B cell (primary cell): Measurements from ENCODE around the gene NME1. TPM values are rescaled to one million over a fixed set of nuclear protein-coding genes. Genes with fewer than 3 reads are reported as not detected.

Experiments used
- ATAC-seq: fragments of 200-7000 bp; cut with Tn5 transposase; one replicate; pipeline ENCODE4 v1.10.0; 2021; ENCODE audit warnings: low read depth, mild to moderate bottlenecking, moderate number of reproducible peaks, moderate library complexity
- CTCF ChIA-PET: fragments of 350-600 bp; sonication (Branson Sonifier 250); formaldehyde crosslinking; loops from one replicate; lab custom pipeline; 2021; ENCODE audit warnings: antibody characterized with exemption, inconsistent platforms; lab: Charles Lee
- POLR2A ChIA-PET: fragments of 350-600 bp; sonication (Branson Sonifier 250); formaldehyde crosslinking; loops from one replicate; lab custom pipeline; 2021; ENCODE audit warnings: antibody characterized with exemption; lab: Charles Lee
- DNase-seq: peaks from one replicate; pipeline ENCODE4 v3.0.0; 2013
- H2AFZ ChIP-seq: 2 replicates; pipeline ENCODE4 v1.6.1; 2012; ENCODE audit warnings: mild to moderate bottlenecking, low read depth, low read length; ENCODE audit not compliant: insufficient read depth, poor library complexity, severe bottlenecking
- H3K27ac ChIP-seq, 2 donors: 1 replicate in 1 of 2; 2 replicates in 1 of 2; pipeline ENCODE4 v1.5.1; 2012 to 2013; ENCODE audit warnings: low read length in 2 of 2, mild to moderate bottlenecking in 2 of 2, moderate library complexity in 1 of 2
- H3K27me3 ChIP-seq, 4 experiments: fragments of 200-600 bp in 1 of 4; sonication (generic) in 1 of 4; replicated peaks in 1 of 4; 1 replicate in 2 of 4; 2 replicates in 2 of 4; pipeline versions ENCODE4 v1.6.1 to v1.7.0; 2013 to 2016; ENCODE audit warnings: low read length in 3 of 4, mild to moderate bottlenecking in 2 of 4, mixed read lengths in 1 of 4, moderate library complexity in 1 of 4; ENCODE audit not compliant: insufficient read depth in 4 of 4, control insufficient read depth in 3 of 4; ENCODE audit errors: control extremely low read depth in 1 of 4
- H3K36me3 ChIP-seq, 2 experiments: replicated peaks in 1 of 2; 1 replicate in 1 of 2; 2 replicates in 1 of 2; pipeline versions ENCODE4 v1.6.1 to v1.7.1; 2013; ENCODE audit warnings: low read length in 1 of 2; ENCODE audit not compliant: insufficient read depth in 2 of 2, control insufficient read depth in 1 of 2; ENCODE audit errors: control extremely low read depth in 1 of 2, extremely low read depth in 1 of 2
- H3K4me1 ChIP-seq, 2 donors: fragments of 200-600 bp in 1 of 2; sonication (generic) in 1 of 2; 1 replicate in 1 of 2; 2 replicates in 1 of 2; pipeline versions ENCODE4 v1.5.1 to v1.6.1; 2013 to 2017; ENCODE audit warnings: low read length in 2 of 2; ENCODE audit not compliant: control insufficient read depth in 2 of 2, insufficient read depth in 2 of 2
- H3K4me2 ChIP-seq: replicated peaks from 2 replicates; pipeline ENCODE3; 2012; ENCODE audit warnings: mild to moderate bottlenecking, low read depth, low read length; ENCODE audit not compliant: poor library complexity, severe bottlenecking
- H3K4me3 ChIP-seq, 5 experiments: fragments of 200-600 bp in 1 of 5; sonication (generic) in 1 of 5; 1 replicate in 3 of 5; 2 replicates in 2 of 5; pipeline versions ENCODE4 v1.5.1 to v1.7.0; 2011 to 2016; ENCODE audit warnings: low read length in 4 of 5, mild to moderate bottlenecking in 4 of 5, low read depth in 2 of 5, control low read depth in 1 of 5, moderate library complexity in 1 of 5; ENCODE audit not compliant: insufficient read depth in 1 of 5; ENCODE audit errors: control extremely low read depth in 1 of 5, extremely low read depth in 1 of 5
- H3K79me2 ChIP-seq: fragments of 200-600 bp; sonication (generic); one replicate; pipeline ENCODE4 v1.6.0; 2016; ENCODE audit warnings: low read length; ENCODE audit not compliant: control insufficient read depth, insufficient read depth
- H3K9ac ChIP-seq: fragments of 200-600 bp; sonication (generic); 2 replicates; pipeline ENCODE4 v1.6.1; 2017; ENCODE audit warnings: mild to moderate bottlenecking, low read length, moderate library complexity
- H3K9me3 ChIP-seq, 3 donors: one replicate each; pipeline versions ENCODE4 v1.6.1 to v1.7.1; 2013; ENCODE audit warnings: low read length in 2 of 3; ENCODE audit not compliant: control insufficient read depth in 2 of 3, insufficient read depth in 1 of 3; ENCODE audit errors: control extremely low read depth in 1 of 3
- H4K20me1 ChIP-seq: 2 replicates; pipeline ENCODE4 v1.6.0; 2012; ENCODE audit warnings: mild to moderate bottlenecking, low read length; ENCODE audit not compliant: insufficient read depth, control insufficient read depth, poor library complexity, severe bottlenecking
- H3K27ac Mint-ChIP-seq: one replicate; pipeline ENCODE4 v1.8.0; 2021; ENCODE audit warnings: mixed read lengths
- H3K27me3 Mint-ChIP-seq: one replicate; pipeline ENCODE4 v1.8.0; 2021; ENCODE audit warnings: mixed read lengths
- H3K4me1 Mint-ChIP-seq: one replicate; pipeline ENCODE4 v1.8.0; 2021; ENCODE audit warnings: mixed read lengths
- H3K4me3 Mint-ChIP-seq: one replicate; pipeline ENCODE4 v1.8.0; 2021; ENCODE audit warnings: mixed read lengths
- H3K9me3 Mint-ChIP-seq: one replicate; pipeline ENCODE4 v1.8.0; 2022; ENCODE audit warnings: mixed read lengths; ENCODE audit not compliant: insufficient read depth
- EZH2 ChIP-seq: IDR thresholded peaks from 2 replicates; pipeline ENCODE4 v1.6.1; 2012; ENCODE audit warnings: borderline replicate concordance, low read depth, mild to moderate bottlenecking, moderate library complexity, low read length; ENCODE audit not compliant: insufficient read depth, poor library complexity, severe bottlenecking
- WGBS: methylation state at CpG from one replicate; pipeline ENCODE4 v1.1.5; 2013; ENCODE audit warnings: missing lambda C conversion rate; ENCODE audit not compliant: insufficient coverage; 5-methylcytosine and 5-hydroxymethylcytosine counted together
- intact Hi-C: fragments of 100-400 bp; cut with micrococcal nuclease; formaldehyde crosslinking; loops from one replicate; pipeline ENCODE4 v1.10.0; 2022
- polyA plus RNA-seq: library from polyadenylated mRNA; depleted of rRNA; stranded (reverse); fragments of >200 nt; gene quantifications from 2 replicates; pipeline ENCODE4 v1.2.3, GENCODE V29; 2012
- total RNA-seq, 2 donors: library from RNA; stranded (reverse); fragments of 120-200 nt in 1 of 2; gene quantifications; 1 replicate in 1 of 2; 2 replicates in 1 of 2; pipeline versions ENCODE4 v1.2.3 to v1.2.4, GENCODE V29; 2013 to 2022
- TF ChIP-seq, protein P1 (sequence below): fragments of 200-600 bp; IDR thresholded peaks from one replicate; pipeline ENCODE4 v1.8.0; 2022; ENCODE audit warnings: antibody characterized with exemption, mild to moderate bottlenecking

Gene NME1
- total and polyA plus RNA-seq, 2 donors (not counting 1 experiment from before 2014, with no cell fraction given), result 19.0 to 27.5 TPM

- Histone ChIP-seq H3K79me2 (peaks cover 41% of the 10 kb centered on the region), H3K4me2 (no peak overlapping the region)
- intact Hi-C loops, result no loop called here
These were observed 2.1 kb downstream of the NME1 start for GRCh38 chr17:51155416-51155815.

DNA sequence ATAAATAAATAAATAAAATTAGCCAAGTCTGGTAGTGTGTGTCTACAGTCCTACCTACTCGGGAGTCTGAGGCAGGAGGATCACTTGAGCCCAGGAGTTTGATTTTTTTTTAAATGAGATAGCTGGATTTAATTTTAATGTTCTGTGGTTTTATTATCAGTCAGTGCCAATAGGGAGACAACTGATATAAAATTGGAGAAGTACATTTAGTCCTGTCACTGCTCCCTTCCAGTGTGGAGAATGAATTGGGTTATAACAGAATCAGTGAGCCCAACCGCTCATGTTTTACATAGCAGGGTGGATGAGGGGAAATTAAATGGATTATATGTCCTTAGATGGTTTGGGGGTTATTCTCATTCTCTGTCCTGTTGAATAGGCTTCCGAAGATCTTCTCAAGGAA lies 6.2 kb downstream of the NME1 start:
- DNase-seq (no peak), ATAC-seq (no peak)
- no peaks in the 10 kb centered on the region for H3K9me3 ChIP-seq
- peaks cover 7% of the 10 kb centered on the region for H3K4me1 Mint-ChIP-seq
- no peak overlapping the region for H3K27ac ChIP-seq
- no peak overlapping the region for H3K27ac Mint-ChIP-seq
- WGBS, result 97% methylated on average over 3 of the region's 3 CpGs
- TF ChIP-seq, protein P1, sequence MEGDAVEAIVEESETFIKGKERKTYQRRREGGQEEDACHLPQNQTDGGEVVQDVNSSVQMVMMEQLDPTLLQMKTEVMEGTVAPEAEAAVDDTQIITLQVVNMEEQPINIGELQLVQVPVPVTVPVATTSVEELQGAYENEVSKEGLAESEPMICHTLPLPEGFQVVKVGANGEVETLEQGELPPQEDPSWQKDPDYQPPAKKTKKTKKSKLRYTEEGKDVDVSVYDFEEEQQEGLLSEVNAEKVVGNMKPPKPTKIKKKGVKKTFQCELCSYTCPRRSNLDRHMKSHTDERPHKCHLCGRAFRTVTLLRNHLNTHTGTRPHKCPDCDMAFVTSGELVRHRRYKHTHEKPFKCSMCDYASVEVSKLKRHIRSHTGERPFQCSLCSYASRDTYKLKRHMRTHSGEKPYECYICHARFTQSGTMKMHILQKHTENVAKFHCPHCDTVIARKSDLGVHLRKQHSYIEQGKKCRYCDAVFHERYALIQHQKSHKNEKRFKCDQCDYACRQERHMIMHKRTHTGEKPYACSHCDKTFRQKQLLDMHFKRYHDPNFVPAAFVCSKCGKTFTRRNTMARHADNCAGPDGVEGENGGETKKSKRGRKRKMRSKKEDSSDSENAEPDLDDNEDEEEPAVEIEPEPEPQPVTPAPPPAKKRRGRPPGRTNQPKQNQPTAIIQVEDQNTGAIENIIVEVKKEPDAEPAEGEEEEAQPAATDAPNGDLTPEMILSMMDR, result no peak
- TF ChIP-seq EZH2, result no peak
- POLR2A ChIA-PET, result no interaction called here
- no peaks in the 10 kb centered on the region for H3K27me3 Mint-ChIP-seq
- no peak overlapping the region for H2AFZ ChIP-seq
- CTCF ChIA-PET, result interaction anchor here (1.3 kb wide), 1 partner anchor 159 kb away, joined by 5 read pairs; no protein-coding TSS in a partner anchor
- H3K4me3 ChIP-seq, result no peak overlapping the region
- no peaks in the 10 kb centered on the region for H3K9me3 Mint-ChIP-seq
- H3K36me3 ChIP-seq, result peaks cover 14 to 29% of the 10 kb centered on the region in 2 experiments
- no peak overlapping the region for H3K4me2 ChIP-seq
- H3K79me2 ChIP-seq, result peaks cover 28% of the 10 kb centered on the region
- peaks cover 2 to 6% of the 10 kb centered on the region in 2 donors for H3K4me1 ChIP-seq
- no peak overlapping the region for H3K4me3 Mint-ChIP-seq
- intact Hi-C loops, result no loop called here
- H4K20me1 ChIP-seq, result no peaks in the 10 kb centered on the region
- H3K9ac ChIP-seq, result no peak overlapping the region
- no peaks in the 10 kb centered on the region for H3K27me3 ChIP-seq

More at GRCh38 chr17:51155416-51155815, 2.1 kb downstream of the NME1 start:
- peaks cover 11 to 14% of the 10 kb centered on the region in 2 experiments for H3K36me3 ChIP-seq
- no peaks in the 10 kb centered on the region for H3K27me3 ChIP-seq
- ATAC-seq (no peak), DNase-seq (no peak)
- H3K4me3 ChIP-seq, result no peak overlapping the region
- no peaks in the 10 kb centered on the region for H3K27me3 Mint-ChIP-seq
- H3K9ac ChIP-seq, result no peak overlapping the region
- H3K27ac ChIP-seq, result no peak overlapping the region
- TF ChIP-seq, protein P1, result no peak
- no peak for TF ChIP-seq EZH2
- no peaks in the 10 kb centered on the region for H3K9me3 ChIP-seq
- no peak overlapping the region for H2AFZ ChIP-seq
- peaks cover 7% of the 10 kb centered on the region for H3K4me1 Mint-ChIP-seq
- POLR2A ChIA-PET, result interaction anchor here (0.5 to 1.0 kb wide), 2 partner anchors 9 to 11 kb away, joined by 3 read pairs; partner anchors contain the start of gene NME2
- H4K20me1 ChIP-seq, result no peaks in the 10 kb centered on the region
- CTCF ChIA-PET, result interaction anchor here (1.1 to 2.3 kb wide), 3 partner anchors 10 to 154 kb away, joined by 4 to 6 read pairs (median 5); partner anchors contain the start of gene NME2
- H3K27ac Mint-ChIP-seq, result no peak overlapping the region
- no peaks in the 10 kb centered on the region for H3K9me3 Mint-ChIP-seq
- 97% methylated on average over 6 of the region's 8 CpGs for WGBS
- no peak overlapping the region for H3K4me3 Mint-ChIP-seq
- H3K4me1 ChIP-seq, result peaks cover 16 to 23% of the 10 kb centered on the region in 2 donors
